ENCODE data around the gene OGFOD3.

The OGFOD3 gene

GRCh38 chr17:82440991-82441627 lies 22.7 kb upstream of the OGFOD3 start:
- DNase-seq (ENCODE audit: insufficient read length, low spot score) (no peak), FAIRE-seq (no peak)
- no peak for TF ChIP-seq CTCF (IDR thresholded peaks at IDR 0.05; ENCODE audit: insufficient read depth, missing control alignments)

- DNase-seq (ENCODE audit: insufficient read length, low spot score), result no peak
- no peak for FAIRE-seq
- no peak for TF ChIP-seq CTCF (IDR thresholded peaks at IDR 0.05; ENCODE audit: insufficient read depth, missing control alignments)
Observed at GRCh38 chr17:82440469-82440981, 22.1 kb upstream of the OGFOD3 start.

GRCh38 chr17:82439829-82440365 lies 21.5 kb upstream of the OGFOD3 start:
- DNase-seq (ENCODE audit: insufficient read length, low spot score) (no peak), FAIRE-seq (no peak)
- no peak for TF ChIP-seq CTCF (IDR thresholded peaks at IDR 0.05; ENCODE audit: insufficient read depth, missing control alignments)

- no peak for TF ChIP-seq CTCF (IDR thresholded peaks at IDR 0.05; ENCODE audit: insufficient read depth, missing control alignments)
- DNase-seq (ENCODE audit: insufficient read length, low spot score), result no peak
- FAIRE-seq, result no peak
Observed at GRCh38 chr17:82439194-82439828, 20.9 kb upstream of the OGFOD3 start.

- TF ChIP-seq CTCF (IDR thresholded peaks at IDR 0.05; ENCODE audit: insufficient read depth, missing control alignments), result no peak
- FAIRE-seq (no peak), DNase-seq (ENCODE audit: insufficient read length, low spot score) (no peak)
Observed at GRCh38 chr17:82438401-82439193, 20.2 kb upstream of the OGFOD3 start.

GRCh38 chr17:82437325-82437668 lies 18.9 kb upstream of the OGFOD3 start:
- no peak for DNase-seq (ENCODE audit: insufficient read length, low spot score)
- no peak for TF ChIP-seq CTCF (IDR thresholded peaks at IDR 0.05; ENCODE audit: insufficient read depth, missing control alignments)
- FAIRE-seq, result no peak

Measured in D721Med (cell line).